HG02759 (cell line): ENCODE data around the gene CHD2.

ENCODE experiments used
- ATAC-seq: cut with Tn5 transposase; IDR thresholded peaks from one replicate; pipeline ENCODE4 v1.9.1; 2021; ENCODE audit warnings: mild to moderate bottlenecking, moderate library complexity; ENCODE audit not compliant: unreplicated experiment

The CHD2 gene

DNA sequence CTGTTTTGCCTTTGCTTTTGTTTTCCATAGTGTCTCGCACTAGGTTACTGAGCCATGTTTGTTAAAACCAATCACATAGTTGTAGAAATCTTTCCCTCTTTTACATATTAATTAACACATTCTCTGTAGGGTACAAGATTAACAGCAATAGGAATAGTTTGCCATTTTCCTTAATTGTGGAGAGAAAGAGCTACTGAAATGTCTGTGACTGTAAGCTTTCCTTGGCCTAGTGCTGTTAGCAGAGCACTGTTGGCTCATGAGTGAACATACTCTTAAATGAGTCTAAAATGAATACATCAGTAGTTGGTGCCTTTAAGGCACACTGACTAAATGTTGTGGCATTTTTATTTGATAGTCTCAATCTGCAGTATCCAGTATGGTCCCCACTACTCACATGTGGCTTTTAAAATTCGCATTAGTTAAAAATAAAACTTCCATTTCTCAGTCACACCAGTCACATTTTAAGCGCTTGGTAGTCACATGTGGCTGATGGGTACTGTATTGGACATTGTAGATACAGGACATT lies 28.2 kb downstream of the CHD2 start:
- no peak for ATAC-seq

DNA sequence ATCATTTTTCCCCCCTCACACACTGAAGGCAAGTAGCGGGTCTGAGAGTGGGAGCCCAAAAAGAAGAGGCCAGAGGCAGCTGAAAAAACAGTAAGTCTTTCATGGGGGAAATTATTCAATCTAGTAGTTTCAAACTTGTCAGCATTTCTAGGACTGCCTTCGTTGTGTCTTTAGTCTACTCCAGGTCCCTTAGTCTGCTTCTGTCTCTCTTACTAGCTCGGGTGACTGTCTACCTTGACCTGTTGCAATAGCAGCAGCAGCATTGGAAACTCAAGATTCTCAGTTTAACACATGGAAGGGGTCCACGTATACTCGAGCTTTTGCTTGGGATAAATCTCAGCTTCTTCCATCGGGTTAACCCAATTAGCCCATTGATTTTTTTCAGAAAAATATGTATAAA lies 28.9 kb downstream of the CHD2 start:
- ATAC-seq, result no peak

DNA sequence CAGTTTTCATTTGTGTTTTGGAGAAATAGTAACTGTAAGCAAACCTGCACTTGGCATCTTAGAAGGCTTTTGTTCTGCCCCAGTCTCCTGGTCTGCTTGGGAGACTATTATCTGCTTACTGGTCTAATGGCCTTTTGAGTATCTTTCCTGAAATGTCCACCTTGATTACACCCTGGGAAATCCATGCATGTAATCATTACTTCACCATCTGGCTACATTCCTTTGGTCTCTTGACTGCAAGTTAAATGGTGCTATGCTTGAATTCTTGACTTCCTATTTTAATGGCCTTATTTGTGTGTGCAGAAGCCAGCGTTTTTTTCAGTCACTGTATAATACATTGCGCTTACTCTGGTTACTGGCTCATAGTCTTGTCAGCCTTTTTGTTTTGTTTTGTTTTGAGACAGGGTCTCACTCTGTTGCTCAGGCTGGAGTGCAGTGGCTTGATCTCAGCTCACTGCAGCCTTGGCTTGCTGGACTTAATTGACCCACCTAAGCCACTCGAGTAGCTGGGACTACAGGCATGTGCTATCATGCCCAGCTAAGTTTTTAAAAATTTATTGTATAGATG lies 30.0 kb downstream of the CHD2 start:
- no peak for ATAC-seq

DNA sequence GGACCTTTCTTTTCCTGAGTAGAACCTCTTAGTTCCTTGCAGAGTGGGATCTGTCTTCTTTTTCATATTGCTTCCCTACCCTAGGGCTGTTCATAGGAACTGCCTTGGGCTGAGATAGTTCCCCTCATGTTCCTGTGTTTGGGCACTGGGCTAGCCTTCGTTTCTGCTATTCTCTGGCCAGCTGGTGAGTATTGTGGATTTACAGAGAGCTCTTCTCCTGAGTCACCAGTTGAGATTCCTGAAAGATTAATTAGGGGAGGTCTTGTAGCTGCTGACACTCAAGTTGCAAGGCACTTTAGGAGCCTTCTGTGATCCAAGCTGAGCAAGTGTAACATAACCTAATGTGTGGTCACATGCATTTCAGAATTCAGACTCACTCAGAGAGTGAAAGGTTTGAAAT lies 30.7 kb downstream of the CHD2 start:
- ATAC-seq, result no peak

DNA sequence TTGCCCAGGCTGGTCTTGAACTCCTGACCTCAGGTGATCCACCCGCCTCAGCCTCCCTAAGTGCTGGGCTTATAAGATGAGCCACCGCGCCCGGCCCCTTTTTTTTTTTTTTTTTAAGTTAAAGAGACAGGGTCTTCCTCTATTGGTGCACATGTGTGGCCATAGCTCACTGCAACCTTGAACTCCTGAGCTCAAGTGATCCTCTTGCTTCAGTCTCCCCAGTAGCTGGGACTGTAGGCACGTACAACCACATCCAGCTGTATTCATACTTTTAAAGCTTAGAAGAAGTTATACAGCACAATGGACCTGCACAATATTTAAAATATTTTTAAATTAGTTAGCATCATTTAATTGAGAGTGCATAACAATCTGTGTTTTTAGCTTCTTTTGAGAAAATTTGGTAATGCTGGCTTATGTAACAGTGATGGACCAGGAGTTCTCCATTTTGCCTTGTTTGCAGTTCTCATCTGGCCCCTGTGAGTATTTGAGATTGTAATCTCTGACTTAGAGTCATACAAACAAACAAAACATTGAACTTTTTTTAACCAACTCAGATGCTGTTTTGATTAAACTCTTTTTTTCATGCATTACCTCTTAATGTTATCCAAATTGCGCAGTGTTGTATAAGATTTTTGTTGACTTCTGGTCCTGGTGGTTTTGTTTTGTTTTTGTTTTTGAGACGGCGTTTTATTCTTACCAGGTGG lies 33.0 kb downstream of the CHD2 start:
- ATAC-seq, result no peak

DNA sequence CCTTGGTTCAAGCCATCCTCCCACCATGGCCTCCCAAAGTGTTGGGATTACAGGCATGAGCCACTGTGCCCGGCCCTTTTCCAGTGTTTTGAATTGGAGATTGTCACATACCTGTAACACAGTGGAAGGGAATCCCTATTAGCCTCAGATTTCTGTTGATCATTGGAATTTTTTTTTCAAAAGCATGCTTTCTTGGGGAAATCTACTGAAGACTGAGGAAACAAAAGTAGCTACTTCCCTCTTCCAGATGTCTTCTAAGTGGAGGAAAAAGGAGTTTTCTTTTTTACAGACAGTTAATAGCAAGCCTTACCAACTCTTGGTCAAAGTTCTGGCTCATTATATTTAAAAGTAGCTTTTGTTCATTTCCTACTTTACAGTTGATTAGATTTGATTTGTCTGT lies 33.7 kb downstream of the CHD2 start:
- ATAC-seq, result no peak

DNA sequence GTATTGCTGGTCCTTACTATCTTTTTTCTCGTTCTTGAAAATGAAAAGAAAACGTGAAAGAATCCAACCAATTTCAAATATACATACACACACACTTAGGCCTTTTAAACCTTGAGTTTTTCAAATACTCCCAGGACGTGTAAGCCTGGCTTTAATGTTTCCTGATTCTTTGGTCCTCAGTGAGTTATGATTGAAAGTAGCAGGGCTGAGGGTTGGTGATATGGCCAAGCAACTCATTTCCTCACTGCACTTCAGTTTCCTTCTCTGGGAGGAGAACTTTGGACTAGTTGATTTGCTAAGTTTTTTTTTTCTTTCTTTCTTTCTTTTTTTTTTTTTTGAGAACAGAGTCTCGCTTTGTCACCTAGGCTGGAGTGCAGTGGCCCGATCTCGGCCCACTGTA lies 34.6 kb downstream of the CHD2 start:
- no peak for ATAC-seq

DNA sequence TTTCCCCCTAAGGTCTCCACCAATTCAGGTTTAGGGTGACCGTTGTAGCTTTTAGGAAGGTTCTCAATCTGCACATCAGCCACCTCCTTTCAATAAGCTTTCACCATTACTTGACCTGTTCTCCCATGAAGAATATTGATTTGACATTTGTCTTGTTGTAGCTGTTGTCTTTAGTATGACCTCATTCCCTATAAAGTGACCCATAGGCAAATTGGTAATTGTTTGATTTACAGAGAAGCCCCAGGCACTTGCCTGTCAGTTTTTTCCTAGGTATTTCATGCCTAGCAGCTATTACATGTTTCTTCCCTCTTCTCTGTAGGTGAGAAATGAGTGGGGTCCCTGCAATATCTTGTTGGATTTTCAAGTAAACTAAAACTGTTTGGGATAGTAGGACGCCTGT lies 36.0 kb downstream of the CHD2 start:
- no peak for ATAC-seq

DNA sequence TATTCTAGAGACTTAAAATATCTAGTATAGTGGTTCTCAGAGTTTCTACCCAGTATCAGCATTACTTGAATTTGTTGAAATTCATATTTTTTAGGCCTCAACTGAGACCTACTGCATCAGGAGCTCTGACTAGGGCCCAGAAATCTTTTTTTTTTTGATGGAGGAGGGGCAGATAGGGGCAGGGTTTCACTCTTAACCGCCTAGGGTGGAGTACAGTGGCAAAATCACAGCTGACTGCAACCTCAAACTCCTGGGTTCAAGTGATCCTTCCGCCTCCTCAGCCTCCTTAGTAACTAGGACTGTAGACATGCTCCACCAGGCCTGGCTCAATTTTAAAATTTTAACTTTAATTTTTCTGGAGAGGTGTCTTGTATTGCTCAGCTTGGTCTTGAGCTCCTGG lies 36.6 kb downstream of the CHD2 start:
- ATAC-seq, result no peak

DNA sequence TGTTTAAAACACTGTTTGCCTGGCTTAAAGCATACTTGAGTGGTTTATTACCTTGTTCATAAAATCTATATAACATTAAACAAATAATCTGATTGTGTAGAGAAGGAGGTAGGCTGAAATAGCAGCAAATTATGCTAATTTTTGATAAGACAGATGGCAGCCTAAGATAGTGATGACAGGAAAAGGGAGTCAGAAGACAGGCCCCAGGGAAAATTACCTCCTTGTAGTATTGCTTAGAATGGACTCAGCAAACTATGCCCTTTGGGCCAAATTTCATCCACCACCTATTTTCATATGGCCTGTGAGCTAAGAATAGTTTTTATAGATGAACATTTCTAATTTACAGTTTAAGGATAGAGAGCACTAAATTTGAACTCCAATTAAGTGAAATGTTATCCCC lies 37.8 kb downstream of the CHD2 start:
- no peak for ATAC-seq

DNA sequence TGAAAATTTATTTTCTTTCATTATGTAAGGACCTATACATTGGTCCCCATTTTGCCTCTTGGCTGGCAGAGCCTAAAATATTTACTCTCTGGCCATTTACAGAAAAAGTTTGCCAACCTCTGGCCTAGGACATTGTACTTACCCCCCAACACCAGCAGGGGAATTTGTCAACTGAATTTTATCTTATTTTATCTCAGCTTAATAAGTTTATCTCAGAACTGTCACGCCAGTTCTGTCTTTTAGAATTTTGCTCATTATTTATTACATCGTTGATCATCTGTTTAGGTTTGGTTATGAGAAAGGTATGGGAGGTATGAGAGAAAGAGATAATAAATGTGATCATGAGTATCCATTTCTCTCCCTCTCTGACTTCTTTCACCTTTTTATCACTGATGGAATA lies 38.3 kb downstream of the CHD2 start:
- no peak for ATAC-seq

DNA sequence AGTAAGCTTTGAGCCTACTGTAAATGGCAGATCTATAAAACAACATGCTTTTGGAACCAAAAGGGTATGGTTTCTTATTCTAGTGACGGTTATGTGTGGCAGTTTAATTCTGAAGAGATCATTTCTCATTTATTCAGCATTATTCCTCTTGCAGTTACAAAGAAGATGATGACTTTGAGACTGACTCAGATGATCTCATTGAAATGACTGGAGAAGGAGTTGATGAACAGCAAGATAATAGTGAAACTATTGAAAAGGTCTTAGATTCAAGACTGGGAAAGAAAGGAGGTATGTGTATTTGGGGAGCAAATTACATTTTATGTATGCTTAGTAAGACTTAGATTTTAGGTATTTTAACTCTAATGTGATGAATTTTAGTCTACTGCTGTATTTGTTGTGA lies 41.5 kb downstream of the CHD2 start:
- ATAC-seq, result no peak

DNA sequence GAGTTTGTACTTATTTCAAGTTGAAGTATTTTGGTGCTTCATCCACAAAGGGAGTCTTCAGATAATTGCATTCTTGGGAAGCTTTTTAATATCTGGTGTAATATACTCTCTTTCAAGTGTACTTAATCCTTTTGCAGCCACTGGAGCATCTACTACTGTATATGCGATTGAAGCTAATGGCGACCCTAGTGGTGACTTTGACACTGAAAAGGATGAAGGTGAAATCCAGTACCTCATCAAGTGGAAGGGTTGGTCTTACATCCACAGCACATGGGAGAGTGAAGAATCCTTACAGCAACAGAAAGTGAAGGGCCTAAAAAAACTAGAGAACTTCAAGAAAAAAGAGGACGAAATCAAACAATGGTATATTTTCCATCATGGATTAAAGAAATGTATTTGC lies 42.6 kb downstream of the CHD2 start:
- ATAC-seq, result no peak

DNA sequence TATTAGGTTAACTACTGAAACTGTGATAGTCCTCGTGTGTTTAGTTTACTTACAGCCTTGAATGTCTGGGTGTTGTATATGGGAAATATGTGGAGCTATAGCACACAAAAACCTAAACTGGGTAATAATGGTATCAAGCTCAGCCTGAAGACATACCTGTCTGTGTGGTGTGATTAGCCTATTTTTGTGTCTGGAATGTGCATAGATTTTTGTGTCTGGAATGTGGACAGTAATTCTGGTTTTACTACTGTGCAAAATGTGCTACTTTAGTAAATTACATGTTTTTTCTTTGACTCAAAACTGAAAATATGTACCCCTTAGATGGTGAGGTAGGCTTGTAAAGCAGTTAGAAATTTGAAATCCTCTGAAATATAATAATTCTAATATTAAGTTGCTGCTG lies 43.5 kb downstream of the CHD2 start:
- no peak for ATAC-seq

DNA sequence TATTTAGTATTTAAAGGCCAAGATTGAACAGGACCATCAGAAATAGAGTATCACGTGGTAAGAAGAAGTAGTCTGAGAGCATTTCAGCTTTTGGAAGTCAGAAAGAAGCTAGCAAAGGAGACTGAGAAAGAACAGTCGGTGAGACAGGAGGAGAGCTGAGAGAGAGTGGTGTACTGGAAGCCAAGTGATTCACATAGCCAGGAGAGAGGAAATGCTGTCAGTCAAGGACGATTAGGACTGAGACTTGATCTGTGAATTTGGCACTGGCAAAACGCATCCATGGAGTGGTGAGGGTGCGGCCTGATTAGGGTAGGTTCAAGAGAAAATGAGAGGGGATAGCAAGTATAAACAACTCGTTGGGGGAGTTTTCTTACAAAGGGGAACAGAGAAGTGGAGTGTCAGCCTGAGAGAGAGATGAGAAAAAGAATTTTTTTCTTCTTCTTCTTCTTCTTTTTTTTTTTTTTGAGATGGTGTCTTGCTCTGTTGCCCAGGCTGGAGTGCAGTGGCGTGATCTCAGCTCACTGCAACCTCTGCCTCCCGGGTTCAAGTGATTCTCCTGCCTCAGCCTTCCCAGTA lies 44.9 kb downstream of the CHD2 start:
- no peak for ATAC-seq

DNA sequence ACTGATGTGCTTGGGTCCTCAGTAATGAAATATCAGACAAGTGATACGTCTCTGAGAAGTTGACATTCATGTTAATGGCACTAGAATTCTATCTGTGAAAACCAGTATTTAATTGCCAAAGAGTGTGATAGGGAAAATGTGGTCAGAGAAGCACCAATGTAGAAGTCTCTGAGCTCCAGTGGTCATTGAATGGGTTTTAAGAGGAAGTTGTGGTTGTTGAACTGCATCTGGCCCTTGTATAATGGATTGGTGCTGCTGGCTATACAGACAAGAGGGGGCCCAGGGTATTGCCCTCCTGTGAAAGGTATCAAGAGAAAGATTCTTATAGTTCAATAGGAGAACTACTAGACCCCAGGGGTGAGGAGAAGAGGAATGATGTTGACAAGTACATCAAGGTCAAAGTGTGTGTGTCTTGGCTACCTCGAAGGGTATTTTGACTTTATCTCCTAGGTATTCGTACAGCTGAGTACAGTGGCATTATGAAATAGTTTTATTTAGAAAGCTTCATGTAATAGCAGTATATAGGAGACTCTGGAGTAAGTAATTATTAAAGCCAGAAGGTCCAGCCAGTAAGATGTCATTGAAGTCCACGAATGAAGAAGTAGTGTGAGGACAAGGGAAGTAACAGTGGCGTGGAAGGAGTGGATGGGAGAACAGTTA lies 47.1 kb downstream of the CHD2 start:
- ATAC-seq, result no peak

DNA sequence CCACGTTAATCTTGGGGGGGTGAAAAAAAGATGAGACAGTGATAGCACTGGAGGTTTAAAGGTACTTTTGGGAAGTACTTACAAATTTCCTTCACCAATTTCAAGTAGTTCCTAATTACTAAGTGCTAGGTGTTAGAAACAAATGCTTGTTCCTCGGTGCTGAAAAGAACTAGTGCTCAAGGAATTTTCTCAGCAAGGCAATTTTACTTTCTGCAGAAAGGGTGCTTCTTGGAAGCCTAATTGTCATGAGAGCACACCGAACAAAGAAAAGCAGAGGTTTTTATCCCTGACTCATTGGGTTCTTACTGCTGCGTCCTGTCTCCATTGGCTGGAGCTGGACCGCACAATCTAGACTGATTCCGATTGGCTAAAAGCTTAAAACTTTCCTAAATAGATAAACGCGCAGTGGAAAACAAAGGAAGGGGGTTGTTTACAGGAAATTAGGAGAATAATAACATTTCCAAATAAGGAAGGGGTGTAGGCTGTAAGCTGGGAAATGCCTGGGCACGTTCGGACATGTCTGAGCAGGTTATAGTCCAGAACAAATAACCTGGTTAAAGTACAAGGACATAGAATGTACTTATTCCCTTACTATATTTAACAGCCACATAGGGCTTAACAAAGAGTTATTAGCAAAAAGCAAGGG lies 49.6 kb downstream of the CHD2 start:
- ATAC-seq, result no peak

DNA sequence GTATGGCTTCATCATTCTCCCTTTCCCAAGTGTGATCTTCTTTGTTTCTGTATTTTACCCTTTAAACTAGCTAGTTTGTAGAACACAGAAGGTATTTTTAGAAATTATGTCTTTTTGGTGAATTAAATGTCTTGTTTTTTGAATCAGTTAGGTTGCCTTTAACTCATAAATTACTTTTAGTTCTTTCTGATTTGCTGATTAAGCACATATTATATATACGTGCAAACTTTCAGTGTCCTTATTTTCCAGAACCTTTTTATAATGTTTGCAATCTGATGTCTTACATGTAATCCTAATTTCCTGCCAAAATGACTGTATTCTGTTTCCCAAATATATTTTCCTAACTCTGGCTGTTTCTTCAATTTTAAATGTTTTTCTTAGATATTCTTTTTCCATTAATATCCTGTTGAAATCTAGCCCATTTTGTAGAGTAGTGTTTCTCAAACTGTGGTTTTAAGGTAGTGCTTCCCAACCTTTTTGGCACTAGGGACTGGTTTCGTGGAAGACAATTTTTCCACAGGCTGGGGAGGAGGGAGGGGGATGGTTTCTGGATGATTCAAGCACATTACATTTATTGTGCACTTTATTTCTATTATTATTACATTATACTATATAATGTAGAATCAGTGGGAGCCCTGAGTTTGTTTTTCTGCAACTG lies 51.8 kb downstream of the CHD2 start:
- no peak for ATAC-seq

DNA sequence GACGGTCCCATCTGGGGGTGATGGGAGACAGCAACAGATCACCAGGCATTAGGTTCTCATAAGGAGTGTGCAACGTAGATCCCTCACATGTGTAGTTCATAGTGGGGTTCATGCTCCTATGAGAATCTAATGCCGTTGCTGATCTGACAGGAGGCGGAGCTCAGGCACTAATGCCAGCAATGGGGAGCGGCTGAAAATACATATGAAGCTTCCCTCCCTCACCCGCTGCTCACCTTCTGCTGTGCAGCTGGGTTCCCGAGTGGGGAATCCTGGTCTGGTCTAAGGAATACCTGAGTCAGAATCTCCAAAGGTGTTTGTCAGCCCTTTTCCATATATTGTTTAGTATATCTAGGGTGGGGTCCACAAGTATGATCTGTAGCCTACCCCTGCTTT lies 52.3 kb downstream of the CHD2 start:
- no peak for ATAC-seq

DNA sequence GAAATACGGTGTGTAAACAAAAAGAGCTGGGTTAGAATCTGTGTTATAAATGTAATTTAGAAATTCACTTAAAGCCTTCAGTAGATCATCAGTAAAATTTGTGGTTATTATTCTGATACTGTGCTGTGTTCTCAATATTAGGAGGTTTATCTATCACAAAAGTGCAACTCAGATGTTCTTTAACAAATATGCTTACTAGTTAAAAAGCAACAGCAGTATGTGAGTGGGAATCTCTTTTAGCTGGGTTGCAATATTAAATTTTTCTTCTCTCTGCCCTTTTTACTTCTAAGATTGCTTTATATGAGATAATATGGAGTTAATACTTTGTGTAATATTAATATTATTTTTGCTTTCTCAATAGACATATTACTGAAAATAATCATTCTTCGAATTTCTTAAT lies 53.4 kb downstream of the CHD2 start:
- no peak for ATAC-seq

DNA sequence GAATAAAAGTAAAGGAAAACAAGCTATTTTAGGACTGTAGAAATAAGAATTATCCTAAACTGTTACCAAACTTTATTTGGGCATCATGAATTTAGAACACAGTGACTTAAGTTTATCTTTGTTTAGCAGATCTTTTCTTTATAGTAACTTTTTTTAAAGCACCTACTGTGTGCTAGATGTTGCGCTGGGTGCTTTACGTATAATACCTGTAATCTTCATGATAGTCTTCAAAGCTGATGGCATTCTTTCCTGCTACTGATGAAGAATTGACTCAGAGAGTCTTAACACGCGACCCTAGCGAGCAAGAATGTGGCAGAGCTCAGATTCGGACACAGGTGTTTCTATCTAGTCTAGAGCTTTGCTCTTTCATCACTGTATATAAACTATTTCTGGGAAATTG lies 53.9 kb downstream of the CHD2 start:
- no peak for ATAC-seq
